Activated CD4-positive, alpha-beta T cell treated with anti-CD3 and anti-CD28 coated beads for 24 hours (primary cell): ENCODE data around the gene MACROD2.

Experiments
- DNase-seq, 2 donors: peaks; one replicate each; pipeline ENCODE4 v3.0.0-alpha.2; 2020; ENCODE audit warnings: low read depth in 2 of 2

MACROD2 gene

DNA sequence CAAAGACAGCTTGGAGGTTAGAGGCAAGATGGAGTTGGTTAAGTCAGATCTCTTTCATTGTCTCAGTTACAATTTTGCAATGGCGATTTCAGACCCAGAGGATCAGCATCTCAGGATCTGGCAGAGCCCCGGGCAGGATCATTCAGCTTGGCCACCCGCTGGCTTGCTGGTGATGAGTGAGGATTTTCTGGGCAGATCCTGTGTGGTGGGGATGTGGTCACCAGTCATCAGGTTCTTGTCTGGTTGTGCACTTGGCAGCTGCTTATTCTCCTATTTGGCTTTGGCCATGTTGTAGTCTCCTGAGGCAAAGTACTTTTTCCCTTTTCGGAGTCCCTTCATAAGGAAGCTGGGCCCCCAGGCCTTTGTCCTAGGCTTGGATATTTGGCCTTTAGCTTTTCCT lies 1624.0 kb downstream of the MACROD2 start:
- DNase-seq, result no peak

DNA sequence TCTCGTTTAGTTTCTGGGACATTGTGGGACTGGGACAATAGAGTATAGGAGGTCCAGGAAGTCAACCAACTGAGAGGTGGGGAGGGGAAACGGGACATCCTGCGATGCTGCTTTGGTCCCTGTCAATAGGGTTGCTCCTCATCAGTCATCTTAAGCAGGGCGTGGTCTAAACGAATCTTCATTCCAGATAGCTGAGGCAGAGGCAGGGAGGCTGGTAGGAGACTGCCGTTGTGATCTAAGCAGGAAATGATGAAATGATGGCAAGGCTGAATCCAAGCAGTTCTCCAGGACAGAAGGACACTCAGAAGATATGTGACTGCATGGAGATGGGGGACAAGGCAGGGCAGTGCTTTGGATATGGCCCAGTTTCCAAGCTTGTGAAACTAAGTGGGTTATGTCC lies 1624.5 kb downstream of the MACROD2 start:
- DNase-seq, result no peak

DNA sequence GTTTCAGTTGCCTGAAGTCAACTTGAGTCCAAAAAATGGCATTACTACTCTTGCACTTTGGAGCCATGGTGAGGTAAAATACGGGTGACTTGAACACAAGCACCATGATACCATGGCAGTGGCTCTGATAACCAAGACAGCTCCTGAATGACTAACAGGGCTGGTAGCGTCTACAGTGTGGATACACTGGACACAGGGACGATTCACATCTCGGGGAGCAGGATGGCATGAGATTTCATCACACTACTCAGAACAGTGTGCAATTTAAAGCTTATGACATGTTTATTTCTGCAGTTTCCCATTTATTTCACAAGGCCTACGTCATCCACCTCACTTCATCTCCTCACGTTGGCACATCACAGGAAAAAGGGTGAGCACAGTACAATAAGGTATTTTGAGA lies 1627.1 kb downstream of the MACROD2 start:
- DNase-seq, result no peak

DNA sequence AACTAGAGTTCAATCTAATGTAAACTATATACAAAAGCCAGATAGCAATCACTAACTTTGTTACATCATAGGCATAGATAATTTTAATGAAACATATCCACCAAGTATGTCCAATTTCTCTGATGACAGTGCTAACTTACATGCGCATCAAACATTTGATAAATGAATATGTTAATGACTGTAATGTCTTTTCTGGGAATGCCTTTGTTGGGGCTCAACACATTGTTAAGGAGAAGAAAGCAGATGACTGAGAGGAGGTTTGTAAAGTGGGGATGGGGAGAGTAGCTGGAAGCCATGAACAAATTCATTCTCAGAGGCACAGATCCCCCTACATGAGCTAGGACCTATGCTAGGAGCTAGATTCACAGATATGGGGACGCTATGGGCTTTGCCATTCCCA lies 1627.9 kb downstream of the MACROD2 start:
- no peak for DNase-seq

DNA sequence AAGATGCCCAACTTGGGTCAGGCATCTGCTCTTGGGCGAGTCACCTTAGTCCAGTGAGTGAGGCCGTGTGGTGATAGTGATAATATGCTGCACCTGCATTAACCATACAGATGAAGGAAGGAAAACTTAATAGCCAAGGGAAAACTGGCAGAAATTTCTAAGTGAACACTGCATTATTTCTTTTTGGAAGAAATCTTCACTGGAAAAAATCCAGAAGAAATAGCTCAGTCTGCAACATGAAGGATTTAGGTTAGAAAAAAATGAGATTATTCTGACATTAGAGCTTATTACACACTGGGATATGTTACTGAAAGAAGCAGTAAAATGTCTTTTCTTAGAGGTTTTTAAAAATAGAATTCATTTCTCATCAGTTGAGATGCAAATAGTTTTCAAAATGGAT lies 1630.7 kb downstream of the MACROD2 start:
- DNase-seq, result no peak

DNA sequence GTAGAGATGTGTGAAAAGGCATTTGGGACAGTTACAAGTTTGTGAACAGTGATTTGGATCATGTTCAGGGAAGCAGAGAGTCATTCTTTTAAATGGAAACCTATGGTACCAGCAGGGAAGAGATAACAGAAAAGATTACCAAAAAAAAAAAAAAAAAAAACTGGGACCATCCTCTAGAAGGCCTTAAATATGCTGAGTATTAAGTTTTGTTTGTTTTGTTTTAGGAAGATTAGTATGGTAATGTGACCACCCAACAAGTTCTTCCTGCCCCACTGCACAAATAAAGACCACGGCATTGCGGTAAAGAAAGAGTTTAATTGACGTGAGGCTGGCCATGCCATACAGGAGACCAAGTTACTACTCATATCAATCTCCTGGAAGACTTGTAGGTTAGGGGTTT lies 1631.8 kb downstream of the MACROD2 start:
- DNase-seq, result no peak

DNA sequence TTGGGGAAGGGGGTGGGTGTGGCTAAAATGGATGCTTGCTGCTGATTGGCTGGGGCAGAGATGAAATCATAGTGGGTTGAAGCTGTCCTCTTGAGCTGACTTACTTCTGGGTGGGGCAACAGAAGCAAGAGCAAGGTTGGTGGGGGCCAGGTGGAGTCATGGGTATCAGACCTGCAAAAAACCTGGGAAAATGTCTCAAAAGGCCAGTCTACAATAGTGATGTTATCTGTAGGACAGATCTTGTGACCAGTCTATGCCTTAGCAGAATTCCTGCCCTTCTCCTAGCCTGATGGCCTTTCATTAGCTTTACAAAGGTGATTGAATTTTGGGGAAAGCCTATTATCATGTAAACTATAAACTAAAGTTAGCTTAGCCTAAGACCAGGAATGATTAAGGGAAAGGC lies 1632.2 kb downstream of the MACROD2 start:
- DNase-seq, result no peak

DNA sequence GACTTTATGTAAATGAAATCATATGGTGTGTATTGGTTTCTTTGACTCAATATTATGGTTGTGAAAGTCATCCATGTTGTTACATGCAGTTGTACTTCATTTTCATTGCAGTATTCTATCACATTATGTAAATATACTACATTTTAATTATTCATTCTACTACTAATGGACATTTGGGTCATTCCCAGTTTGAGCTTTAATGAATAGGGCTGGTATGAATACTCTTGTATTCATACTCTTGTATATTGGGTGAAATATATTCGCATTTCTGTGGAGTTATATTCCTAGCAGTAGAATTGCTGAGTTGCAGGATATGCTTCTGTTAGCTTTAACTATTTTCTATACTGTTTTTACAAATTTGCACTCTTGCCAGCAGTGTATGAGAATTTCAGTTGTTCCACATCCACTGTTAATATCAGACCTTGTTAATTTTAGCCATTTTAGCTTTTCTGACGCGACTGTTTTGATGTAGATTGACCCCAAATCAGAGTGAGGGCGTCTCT lies 1633.6 kb downstream of the MACROD2 start:
- DNase-seq, result no peak

DNA sequence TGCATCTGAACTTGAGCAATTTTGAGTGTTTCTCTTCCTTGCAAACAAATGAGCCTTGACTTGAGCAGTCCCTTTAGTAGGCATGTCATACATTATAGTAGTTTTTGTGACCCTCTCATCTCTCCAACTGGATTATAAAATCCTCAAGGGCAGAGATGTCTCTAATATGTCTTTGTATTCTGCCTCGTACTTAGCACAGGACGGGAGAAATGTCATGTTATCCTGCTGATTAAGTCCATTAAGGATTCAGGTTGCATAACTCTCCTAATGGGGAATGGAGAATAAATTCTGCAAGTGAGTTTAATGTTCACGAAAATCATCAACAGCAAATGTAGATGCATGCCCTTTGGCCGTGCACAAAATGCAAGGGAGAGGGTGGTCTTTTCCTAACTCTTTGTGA lies 1635.0 kb downstream of the MACROD2 start:
- no peak for DNase-seq

DNA sequence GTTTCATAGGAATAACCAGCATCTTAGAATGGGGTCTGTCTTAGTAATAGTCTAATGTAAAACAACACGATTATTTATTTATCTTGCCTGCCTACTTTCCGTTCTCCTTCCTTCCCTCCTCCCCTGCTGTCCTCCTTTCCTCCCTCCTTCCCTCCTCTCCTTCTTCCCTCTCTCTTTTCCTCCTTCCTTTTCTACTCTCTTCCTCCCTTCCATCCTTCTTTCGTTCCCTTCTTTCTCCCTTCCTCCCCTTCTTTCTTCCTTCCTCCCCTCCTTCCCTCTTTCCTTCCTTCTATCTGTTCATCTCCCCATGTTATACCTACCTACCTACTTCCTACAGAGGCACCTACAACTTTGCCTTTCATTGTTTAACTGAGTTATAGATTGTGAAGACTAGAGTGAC lies 1637.4 kb downstream of the MACROD2 start:
- no peak for DNase-seq

DNA sequence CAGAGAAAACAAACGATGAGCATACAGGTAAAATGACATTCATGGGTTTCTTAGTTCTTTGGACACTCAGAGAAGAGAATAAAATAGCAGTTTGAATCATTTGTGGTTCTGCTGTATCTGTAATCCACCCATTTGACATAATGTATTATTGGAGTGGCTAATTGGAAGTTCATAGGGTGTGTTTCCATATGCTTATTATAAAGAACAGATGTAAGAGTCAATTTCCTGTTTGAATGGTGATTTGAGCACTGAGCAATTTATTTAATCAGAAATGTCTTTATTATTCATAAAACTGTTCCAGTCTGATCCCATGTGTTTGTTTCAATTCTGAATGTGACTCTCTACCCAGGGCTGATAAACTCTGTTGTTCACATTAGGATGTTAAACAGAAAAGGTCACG lies 1638.8 kb downstream of the MACROD2 start:
- no peak for DNase-seq

DNA sequence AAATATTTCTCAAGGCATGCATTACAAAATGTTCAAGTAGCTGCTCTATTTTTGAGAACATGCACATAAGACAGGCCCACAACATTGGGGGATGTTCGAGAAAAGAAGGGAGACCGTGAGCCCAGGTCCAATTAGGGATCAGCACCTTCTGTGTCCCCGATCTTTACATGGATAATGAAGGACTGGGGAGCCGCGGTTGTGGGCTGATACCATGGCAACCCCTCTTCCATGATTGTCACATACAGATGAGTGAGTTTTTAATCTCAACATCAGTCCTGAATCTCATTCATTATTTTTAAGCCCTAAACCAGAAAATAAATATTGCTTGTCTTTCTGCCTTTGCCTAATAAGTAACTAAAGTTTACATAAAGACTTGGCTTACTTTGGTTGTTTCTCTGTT lies 1642.2 kb downstream of the MACROD2 start:
- no peak for DNase-seq

DNA sequence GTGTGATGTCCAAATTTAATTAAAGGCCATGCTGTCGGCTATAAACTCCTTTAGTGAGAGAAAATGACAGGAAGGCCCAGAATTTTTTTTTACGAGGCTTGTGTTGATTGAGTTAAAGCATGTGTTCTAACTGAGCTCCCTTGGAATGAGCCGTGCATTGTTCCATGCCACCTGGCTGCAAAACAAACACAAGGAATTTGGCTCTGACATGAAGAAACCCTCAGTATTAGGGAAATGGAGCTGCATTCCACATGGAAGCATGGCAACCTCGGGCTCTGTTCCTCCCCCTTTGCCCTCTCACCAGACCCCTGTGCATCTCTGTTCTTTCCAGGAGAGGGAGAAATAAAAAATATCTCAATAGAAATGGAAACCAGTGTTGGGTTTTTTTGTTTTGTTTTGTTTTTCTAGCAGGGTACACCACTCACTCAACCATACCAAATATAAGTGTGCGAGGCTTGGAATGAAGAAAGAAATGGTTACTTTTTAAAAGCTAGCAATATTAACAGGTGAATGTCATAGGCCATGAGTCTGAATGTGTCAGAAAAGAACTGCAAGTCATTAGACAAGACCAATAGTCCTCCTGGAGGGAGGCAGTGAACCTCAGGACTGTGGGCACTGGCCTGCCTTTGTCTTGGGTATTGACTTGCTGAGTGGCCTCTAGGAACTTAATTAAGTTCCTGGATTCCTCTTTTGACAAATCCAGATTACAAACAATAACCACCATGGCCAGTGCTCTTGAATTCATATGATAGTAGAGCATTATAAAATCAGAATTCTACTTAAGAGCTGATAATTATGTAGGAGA lies 1642.8 kb downstream of the MACROD2 start:
- DNase-seq, result no peak

DNA sequence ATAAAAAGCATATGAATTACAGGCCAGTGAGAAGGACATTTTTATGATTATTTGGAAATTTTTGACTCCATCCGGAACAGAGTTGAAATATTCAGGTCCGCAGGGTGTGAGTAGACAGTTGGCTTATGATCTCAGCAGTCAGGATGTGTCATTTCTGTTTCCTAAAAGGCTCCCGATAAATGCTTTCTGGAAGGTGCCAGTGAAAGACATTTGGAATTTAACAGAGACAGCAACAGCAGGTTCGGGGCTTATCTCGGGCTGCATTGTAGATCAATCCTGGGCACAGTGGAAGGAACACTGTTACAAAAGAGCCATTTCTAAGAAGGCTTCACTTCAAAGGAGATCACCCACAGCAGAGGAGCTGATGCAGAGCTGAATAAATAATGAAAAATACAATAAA lies 1643.5 kb downstream of the MACROD2 start:
- no peak for DNase-seq

DNA sequence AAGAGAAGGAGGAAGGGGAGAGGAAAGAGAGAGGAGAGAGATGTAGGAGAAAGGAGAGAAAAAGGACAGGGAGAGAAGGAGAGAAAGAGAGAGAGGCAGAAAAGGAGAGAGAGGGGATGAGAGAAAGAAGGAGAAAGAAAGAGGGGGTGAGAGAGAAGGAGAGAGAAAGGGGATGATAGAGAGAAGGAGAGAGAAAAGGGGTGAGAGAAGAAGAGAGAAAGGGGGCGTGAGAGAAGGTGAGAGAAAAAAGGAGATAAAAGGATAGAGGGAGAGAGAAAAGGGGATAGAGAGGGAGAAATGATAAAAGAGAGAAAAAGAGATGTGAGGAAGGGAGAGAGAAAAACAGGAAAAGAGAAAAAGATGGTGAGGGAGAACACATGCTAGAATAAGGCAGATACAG lies 1644.5 kb downstream of the MACROD2 start:
- no peak for DNase-seq

DNA sequence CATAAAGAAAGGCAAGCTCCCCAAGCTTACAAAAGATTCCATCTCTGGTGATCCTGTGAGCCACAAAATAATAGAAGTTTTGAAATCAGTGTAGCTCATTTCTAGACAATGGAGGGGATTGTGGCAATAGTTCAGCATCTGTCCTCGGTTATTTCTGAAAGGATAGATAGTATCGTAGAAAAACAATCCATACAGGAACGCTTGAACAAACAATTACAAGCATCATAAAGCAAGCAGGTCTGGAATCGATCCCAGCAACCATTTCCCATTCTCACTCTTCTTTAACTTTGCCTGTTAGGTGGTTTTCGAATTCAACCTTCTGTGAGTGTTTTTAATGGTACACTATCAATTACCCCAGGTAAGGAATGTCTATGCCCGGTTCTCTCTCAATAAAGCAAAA lies 1646.8 kb downstream of the MACROD2 start:
- DNase-seq, result no peak

DNA sequence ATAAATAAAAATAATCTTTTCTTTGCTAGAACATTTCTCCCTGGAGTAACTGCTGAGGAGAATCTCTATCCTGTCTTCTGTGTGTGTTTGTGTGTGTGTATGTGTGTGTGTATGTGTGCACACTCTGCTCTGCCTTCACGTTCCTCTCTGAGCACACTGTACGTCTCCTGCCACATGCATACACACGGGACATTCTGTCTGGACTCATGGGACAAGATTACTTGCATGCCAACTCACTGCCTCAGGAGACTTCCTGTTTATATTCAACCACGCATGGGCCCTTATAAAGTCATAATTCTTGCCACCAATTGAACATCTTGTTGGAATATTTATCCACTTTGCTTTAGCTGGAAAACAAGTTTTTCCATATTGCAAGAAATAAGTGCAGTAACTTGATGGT lies 1647.4 kb downstream of the MACROD2 start:
- no peak for DNase-seq

DNA sequence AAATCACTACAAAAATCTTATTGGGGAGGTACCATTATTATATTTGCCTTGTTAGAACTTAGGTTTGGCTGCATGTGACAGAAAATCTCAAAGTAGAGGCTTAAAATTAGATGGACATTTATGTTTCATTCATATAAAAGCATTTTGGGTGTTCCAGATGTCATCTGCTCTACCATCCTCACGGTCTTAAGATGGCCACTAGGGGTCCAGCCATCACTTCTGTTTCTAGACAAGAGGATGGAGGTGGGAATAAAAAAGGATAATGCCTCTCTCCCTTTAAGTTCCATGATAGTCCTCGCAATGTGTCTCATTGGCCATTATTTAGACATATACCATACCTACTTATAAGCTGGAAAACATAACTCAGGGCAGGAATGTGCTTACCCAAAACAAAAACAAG lies 1648.4 kb downstream of the MACROD2 start:
- DNase-seq, result no peak

DNA sequence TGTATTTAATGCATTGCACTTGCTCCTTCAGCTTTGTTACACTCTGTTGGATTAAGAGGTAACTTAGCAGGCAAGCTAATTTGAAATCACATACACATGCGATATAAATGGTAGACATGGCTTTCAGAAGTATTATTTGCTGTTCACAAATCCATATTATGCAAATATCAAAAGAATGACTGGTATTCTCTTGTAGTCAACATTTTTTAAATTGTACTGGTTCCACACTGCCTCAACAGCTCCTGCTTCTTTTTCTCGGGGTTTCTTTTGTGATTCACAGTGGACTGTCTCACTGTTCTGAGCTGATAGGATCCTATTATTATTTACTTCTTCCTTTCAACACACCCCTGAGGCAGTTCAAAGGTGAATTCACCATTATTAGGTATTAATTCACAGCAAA lies 1650.5 kb downstream of the MACROD2 start:
- no peak for DNase-seq

DNA sequence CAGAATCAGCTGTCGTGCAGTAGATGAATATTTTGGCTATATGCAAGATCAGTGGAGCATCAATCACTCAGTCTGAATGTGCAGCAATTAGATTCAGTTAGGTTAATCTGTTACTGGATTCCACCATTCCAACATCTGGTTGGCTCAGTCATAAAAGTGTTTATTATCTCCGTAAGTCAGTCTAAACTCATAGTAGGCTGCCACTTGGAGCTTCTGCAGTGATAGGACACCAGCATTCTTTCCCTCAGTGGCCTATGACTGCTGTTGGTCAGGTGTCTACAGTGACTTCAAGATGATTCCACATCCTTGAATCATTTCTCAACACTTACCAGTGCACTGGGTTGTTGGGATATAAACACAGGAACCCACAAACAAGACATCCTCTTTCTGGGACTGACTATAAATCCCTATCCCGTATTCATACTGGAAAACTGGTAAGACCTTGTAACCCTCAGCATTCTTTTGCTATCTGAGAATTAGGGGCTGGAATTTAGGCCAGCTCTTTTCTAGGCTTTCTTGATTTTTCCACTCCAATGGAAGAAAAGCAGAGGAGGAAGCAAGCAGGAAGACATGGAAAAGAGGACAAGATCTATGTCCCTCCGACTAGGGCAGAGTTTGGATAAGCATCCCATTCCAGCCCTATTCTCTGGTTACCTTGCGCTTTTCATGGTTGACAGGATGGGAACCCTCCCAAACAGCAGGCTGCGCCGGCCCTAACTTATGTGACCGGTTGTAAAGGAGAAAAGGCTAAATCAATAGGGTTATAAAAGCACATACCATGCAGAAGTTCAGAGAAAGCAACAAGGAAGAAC lies 1658.3 kb downstream of the MACROD2 start:
- DNase-seq, result no peak

DNA sequence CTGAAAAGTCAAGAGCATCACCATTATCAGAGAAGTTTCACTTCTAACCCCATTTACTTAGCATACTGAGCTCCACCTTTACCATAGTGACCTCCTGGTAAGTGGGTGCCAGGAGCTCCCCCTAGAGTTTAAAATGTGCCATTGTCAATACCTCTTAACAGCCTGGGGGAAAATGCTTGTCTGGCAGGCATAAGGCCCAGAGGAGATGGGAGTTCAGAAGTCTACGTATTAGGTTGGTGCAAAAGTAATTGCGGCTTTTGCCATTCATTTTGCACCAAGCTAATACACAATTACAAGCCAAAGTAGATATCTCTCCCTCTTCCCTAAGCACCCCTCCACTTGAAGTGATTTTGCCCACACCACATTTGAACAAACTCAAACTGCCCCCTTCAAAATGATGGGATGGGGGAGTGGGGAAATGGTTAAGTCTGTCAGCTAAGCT lies 1658.9 kb downstream of the MACROD2 start:
- DNase-seq, result no peak

DNA sequence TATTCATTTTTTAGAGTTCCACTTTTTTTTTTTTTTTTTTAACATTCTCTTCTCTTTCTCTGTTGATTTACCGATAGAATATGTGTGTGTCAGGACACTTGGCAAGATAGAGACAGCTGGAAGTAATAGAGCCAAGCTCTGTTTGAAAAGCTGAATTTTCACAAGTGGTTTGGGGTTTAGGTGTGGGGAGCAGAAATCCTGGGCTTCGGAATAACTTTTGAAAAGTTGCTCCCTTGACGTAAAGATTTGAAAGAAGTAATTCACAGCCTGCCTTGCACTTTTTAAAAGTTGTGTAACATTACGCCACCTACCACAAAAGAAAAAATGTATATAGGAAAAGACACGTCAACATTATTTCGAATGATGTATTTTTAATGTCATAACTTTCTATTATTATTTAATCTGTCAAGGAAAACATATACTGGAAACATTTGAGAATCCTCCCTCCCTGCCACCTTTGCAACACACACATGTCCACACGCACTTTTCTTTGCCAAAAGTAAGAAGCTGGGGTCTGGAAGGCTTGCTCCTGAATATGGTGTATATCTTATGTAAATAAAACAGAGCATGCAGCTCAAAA lies 1660.1 kb downstream of the MACROD2 start:
- no peak for DNase-seq

DNA sequence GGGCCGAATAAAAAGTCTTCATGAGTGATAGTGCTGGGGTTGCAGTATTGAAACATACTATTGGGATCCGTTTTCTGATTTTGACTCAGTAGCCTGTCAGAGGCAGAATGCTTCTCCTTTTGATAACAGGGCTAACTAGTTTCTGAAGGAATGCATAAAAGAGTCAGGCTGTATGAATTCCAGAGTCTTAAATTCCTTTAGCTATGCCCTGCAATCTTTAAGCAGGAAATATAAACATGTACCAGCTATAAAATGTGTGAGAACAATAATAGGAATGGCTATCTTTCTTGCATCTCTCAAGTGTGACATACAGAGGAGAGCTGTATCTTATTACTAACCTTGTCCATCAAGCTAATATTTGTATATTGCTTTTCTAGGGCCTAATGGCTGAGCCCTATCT lies 1660.8 kb downstream of the MACROD2 start:
- DNase-seq, result no peak
